Measurements from ENCODE around the gene BNIP5.

DNA sequence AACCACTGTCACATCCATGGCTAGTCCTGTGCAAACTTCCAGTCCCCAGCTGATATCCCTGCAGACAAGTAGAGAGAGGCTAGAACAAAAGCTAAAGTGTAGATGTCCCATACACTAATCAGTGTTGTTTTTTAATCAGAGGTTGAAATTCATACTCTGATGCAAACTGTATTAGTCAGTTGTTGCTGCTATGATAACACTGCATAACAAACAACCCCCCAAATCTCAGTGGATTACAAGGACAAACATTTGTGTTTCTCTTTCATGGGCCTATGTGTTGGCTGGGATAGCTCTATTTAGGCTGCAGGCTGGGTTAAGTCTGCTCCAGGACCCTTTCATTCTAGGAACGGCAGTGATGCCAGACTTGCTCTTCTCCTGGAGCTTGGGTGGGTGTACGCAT, 26.8 kb downstream of the BNIP5 start:
- TF ChIP-seq, protein P1, sequence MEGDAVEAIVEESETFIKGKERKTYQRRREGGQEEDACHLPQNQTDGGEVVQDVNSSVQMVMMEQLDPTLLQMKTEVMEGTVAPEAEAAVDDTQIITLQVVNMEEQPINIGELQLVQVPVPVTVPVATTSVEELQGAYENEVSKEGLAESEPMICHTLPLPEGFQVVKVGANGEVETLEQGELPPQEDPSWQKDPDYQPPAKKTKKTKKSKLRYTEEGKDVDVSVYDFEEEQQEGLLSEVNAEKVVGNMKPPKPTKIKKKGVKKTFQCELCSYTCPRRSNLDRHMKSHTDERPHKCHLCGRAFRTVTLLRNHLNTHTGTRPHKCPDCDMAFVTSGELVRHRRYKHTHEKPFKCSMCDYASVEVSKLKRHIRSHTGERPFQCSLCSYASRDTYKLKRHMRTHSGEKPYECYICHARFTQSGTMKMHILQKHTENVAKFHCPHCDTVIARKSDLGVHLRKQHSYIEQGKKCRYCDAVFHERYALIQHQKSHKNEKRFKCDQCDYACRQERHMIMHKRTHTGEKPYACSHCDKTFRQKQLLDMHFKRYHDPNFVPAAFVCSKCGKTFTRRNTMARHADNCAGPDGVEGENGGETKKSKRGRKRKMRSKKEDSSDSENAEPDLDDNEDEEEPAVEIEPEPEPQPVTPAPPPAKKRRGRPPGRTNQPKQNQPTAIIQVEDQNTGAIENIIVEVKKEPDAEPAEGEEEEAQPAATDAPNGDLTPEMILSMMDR (IDR thresholded peaks at IDR 0.05) = no peak
- TF ChIP-seq EZH2phosphoT487 (IDR thresholded peaks at IDR 0.05) = no peak
